GM21737 (cell line): Measurements from ENCODE around the gene NEO1.

Experiments
- ATAC-seq: cut with Tn5 transposase; IDR thresholded peaks from one replicate; pipeline ENCODE4 v1.9.1; 2021; ENCODE audit warnings: mild to moderate bottlenecking, moderate library complexity; ENCODE audit not compliant: unreplicated experiment

The NEO1 gene

GRCh38 chr15:73051807-73052652 lies at the start of gene NEO1:
NEO1 (plus strand) TSS chr15:73052463; CDS start chr15:73052676, 213 bp downstream.
- ATAC-seq = peak; percentile 49

- no peak for ATAC-seq
Observed at GRCh38 chr15:73004462-73004861, 47.8 kb upstream of the NEO1 start.

DNA sequence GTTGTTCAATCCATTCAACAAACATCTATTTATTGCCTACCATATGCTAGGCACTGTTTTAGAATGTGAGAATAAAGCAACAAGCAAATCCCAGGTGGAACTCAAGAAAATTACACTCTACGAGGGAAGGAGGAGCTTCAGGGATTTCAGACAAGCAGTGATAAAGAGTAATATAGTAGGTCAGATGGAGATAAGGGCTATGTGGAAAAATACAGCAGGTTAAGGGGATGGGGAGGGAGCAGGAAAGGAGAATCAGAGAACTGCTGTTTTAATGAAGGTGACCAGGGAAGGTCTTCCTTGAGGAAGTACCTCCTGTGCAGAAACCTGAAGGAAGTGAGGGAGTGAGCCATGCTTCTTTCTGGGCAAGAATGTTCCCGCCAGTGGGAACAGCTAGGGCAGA lies 47.2 kb upstream of the NEO1 start:
- ATAC-seq = no peak

DNA sequence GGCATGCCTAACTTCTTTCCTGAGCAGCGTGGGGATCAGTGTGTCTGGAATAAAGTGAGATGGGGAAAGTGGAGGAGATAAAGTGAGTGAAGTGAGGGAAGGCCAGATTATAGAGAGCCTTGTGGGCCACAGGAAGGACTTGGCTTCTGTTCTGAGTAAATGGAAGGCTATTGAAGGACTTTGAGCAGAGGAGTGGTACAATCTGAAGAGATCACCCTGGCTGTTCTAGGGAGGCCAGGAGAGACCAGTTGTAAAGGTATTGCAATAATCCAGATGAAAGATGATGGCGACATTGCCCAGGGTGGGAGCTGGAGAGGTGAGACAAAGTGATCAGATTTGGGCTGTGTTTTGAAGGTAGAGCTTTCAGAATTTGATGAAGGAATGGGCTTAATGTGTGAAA lies 46.8 kb upstream of the NEO1 start:
- no peak for ATAC-seq

GRCh38 chr15:73006523-73006922 lies 45.7 kb upstream of the NEO1 start:
- ATAC-seq = no peak

DNA sequence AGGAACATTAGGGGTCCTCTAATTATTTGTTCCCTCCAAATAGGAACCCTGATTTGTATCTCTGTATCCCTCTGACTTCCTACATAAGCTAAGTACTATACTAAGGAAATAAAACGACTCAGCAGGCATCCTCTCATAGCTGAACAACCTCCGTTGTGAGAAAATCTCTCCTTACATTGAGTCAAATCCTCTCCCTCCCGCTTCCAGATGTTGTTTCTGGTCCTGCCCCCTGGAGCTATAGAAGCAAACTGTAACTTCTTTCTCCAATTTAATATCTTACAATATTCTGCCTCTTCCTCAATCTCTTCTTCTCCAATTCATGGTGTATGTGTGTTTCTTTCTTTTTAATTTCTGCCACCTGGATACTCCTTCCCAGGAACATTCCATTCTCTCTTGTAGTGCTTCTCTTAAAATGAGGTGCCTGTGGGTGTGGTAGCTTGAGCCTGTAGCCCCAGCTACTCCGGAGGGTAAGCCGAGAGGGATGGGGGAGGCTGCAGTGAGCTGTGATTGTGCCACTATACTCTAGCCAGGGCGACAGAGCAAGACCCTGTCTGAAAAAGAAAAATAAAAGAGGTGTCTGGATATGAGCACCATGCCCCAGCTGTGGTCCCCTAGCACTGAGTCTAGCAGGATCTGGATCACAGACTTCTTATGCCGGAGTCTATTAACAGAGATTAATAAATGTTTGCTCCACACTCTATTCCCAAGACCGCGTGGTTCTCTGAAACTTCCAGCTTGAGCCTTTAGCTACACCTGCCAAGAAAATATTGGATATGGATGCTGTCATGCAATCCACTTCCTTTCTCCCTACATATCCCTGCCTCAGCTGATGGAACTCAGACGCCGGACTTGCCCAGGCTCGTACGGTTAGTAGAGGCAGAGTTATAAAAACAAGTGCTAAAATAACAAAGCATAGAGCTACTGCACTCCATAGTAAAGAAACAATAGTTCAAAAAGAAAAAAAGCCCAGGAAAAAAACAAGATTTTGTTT lies 42.9 kb upstream of the NEO1 start:
- no peak for ATAC-seq

DNA sequence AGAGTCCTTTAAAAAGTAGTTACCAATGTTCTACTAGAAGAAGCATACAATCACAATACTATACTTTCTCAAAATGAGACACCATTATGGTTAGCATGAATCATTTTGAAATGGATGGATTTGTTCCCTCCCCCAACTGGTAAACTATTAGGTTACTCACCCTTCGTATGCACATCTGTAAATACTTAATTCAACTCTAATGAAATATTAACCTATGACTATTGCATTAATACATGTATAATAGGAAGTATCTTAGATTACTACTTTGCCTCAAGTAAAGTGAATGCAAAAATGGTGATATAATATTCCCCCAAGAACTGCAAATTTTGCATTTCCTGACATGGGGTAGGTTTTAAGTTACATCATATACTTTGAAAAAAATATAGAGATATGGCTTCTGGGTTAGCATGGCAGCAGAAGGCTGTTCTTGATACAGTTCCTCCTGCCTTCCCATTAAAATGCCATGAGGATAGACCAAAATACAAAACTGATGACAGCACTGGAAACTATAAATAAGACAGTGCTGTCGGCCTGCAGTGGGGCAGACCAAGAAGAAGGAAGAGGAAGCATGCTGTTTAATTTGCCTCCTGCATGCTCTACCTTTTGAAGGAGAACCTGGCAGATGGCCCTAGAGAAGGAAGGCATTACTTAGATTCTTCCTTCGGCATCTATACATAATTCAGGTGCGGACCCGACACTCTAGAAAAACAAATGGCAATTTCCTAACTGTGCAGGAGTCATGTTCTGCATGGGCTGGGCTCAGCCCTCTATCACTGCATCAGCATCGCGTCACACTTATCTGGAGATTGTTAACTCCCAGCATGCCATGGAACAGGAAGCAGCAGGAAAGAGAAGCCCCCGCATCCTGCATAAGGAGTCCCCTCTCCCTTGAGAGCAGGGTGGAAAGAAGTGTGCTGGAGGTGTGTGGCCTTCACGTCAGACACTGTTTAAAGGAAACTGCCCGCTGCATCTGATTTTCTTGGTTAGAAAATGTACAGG lies 41.8 kb upstream of the NEO1 start:
- ATAC-seq = no peak

- ATAC-seq = no peak
Observed at GRCh38 chr15:73014904-73015303, 37.4 kb upstream of the NEO1 start.

GRCh38 chr15:73015493-73015892 lies 36.8 kb upstream of the NEO1 start:
- no peak for ATAC-seq

DNA sequence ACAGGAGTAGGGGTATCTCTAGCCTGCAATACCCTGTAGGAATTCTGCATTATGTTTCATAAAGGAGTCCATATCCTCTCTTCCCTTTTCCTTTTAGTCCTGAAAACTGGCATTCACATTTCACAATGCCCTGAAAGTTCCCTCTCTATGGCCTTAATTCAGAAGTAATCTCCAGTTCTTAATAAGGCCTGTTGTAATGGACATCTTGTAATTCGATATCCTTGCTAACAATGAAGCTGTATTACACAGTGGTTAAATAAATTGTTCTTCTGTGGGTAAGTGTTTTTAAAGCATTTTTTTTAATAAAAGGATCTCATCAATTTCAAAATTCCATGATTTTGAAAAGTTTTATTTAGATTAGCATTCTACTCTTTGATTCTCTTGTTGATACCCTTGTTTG lies 34.3 kb upstream of the NEO1 start:
- ATAC-seq = no peak

DNA sequence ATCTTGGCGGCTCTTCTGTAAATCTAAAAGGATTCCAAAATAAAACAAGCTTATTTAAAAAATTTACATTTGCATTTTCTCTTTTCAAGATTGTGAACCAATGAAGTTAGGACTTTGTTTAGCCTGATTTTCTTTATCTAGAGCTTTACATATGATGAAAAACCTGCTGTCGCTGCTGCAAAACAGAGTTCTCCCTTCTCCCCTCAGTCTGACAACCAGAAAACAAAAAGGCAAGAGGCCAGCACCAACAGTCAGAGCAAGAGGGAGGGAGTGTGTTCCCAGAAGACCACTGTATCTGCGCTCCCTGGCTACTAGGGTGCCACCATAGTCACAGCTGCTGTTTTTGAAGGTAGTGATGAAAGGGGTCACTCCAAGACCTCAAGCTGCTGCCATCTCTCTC lies 33.1 kb upstream of the NEO1 start:
- ATAC-seq = no peak

GRCh38 chr15:73019601-73020146 lies 32.6 kb upstream of the NEO1 start:
- no peak for ATAC-seq

GRCh38 chr15:73021139-73021621 lies 31.1 kb upstream of the NEO1 start:
- no peak for ATAC-seq

GRCh38 chr15:73022161-73022560 lies 30.1 kb upstream of the NEO1 start:
- ATAC-seq = no peak

GRCh38 chr15:73023071-73023470 lies 29.2 kb upstream of the NEO1 start:
- no peak for ATAC-seq

GRCh38 chr15:73024168-73024567 lies 28.1 kb upstream of the NEO1 start:
- no peak for ATAC-seq

DNA sequence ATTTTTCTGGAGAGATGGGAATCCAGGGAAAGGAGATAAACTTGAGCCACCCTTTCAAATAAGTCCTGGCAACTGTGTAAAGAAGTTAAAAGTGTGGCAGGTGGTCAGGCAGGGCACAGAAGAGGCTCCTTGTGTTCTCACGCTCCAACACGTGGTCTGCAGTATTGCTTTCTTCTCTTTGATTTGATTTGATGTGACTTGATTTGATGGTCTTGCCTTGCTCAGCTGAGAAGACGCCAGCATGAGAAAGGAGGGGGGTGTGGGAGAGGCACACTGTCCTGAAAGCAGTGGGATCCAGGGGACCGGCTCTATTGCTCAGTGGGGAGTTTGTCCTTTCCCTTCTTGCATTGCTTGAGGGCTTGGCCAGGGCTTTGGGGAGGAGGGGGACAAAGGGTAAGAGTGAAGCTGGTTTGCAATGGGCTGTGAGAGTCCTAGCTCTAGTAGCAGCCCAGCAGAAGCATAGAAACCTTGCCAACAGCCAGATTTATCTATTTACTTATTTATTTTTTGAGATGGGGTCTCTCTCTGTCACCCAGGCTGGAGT lies 25.7 kb upstream of the NEO1 start:
- no peak for ATAC-seq

DNA sequence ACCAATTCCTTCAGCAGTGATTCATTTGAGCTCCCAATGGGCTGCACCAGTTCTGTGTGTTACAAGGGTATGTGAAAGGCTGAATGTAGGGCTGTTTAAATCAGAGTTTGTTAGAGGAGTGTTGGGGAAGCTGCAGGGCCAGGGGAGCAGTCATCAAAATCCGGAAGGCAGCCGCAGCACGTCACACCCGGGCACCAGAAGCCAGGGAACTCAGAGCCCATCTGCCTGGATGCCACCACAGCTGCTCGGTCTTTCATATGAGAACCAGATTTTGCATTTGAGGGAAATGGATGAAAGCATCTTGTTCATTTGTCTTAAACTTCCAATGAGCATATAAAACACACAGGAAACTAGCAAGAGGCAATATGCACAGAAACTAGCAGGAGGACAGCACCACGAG lies 24.2 kb upstream of the NEO1 start:
- ATAC-seq = no peak

GRCh38 chr15:73028831-73029451 lies 23.3 kb upstream of the NEO1 start:
- no peak for ATAC-seq
